Osteocyte (in vitro differentiated cells): ENCODE measurements around the gene PRR12. TPM values are rescaled to one million over a fixed set of nuclear protein-coding genes. Genes with fewer than 3 reads are reported as not detected.

Experiments used
- DNase-seq: peaks from one replicate; pipeline ENCODE4 v3.0.0; 2021; ENCODE audit warnings: mixed read lengths; ENCODE audit not compliant: unreplicated experiment; ENCODE audit errors: extremely low spot score
- H3K27ac Mint-ChIP-seq: one replicate; pipeline ENCODE4 v1.8.0; 2021; ENCODE audit warnings: mild to moderate bottlenecking, mixed read lengths; ENCODE audit not compliant: unreplicated experiment
- H3K27me3 Mint-ChIP-seq: one replicate; pipeline ENCODE4 v1.8.0; 2021; ENCODE audit warnings: mixed read lengths; ENCODE audit not compliant: unreplicated experiment
- H3K36me3 Mint-ChIP-seq: one replicate; pipeline ENCODE4 v1.8.0; 2021; ENCODE audit warnings: mixed read lengths; ENCODE audit not compliant: unreplicated experiment
- H3K4me1 Mint-ChIP-seq: one replicate; pipeline ENCODE4 v1.8.0; 2021; ENCODE audit warnings: mixed read lengths; ENCODE audit not compliant: unreplicated experiment
- H3K4me3 Mint-ChIP-seq: one replicate; pipeline ENCODE4 v1.8.0; 2021; ENCODE audit warnings: mild to moderate bottlenecking, moderate library complexity, mixed read lengths; ENCODE audit not compliant: unreplicated experiment
- H3K9me3 Mint-ChIP-seq: one replicate; pipeline ENCODE4 v1.8.0; 2021; ENCODE audit warnings: mixed read lengths; ENCODE audit not compliant: unreplicated experiment
- total RNA-seq: library from RNA; stranded (reverse); gene quantifications from 2 replicates; pipeline ENCODE4 v1.2.1, GENCODE V29; 2021
- TF ChIP-seq, protein P1 (sequence below): fragments of 200-600 bp; sonication (generic); IDR thresholded peaks from 2 replicates; pipeline ENCODE4 v1.5.0; 2021; ENCODE audit warnings: antibody characterized with exemption, mild to moderate bottlenecking, moderate library complexity

Gene PRR12
- total RNA-seq, 1 donor from 2014 or later, result 31.6 TPM

DNA sequence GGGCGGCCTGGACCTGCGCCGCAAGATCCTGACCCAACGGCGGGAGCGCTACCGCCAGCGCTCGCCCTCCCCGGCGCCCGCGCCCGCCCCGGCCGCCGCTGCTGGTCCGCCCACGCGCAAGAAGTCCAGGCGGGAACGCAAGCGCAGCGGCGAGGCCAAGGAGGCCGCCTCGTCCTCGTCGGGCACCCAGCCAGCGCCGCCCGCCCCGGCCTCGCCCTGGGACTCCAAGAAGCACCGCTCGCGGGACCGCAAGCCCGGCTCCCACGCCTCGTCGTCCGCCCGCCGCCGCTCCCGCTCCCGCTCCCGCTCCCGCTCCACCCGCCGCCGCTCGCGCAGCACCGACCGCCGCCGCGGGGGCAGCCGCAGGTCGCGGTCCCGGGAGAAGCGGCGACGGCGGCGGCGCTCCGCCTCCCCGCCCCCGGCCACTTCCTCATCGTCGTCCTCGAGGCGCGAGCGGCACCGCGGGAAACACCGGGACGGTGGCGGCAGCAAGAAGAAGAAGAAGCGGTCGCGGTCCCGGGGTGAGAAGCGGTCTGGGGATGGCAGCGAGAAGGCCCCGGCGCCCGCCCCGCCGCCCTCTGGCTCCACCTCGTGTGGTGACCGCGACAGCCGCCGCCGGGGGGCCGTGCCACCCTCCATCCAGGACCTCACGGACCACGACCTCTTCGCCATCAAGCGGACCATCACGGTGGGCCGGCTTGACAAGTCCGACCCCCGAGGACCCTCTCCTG lies 61.0 kb downstream of the PRR12 start:
- Mint-ChIP-seq H3K36me3 (peaks cover 24% of the 10 kb centered on the region), H3K4me3 (no peak overlapping the region), H3K27ac (no peak overlapping the region), H3K27me3 (no peaks in the 10 kb centered on the region), H3K4me1 (no peaks in the 10 kb centered on the region), H3K9me3 (no peaks in the 10 kb centered on the region)
- no peak for DNase-seq
- TF ChIP-seq, protein P1, sequence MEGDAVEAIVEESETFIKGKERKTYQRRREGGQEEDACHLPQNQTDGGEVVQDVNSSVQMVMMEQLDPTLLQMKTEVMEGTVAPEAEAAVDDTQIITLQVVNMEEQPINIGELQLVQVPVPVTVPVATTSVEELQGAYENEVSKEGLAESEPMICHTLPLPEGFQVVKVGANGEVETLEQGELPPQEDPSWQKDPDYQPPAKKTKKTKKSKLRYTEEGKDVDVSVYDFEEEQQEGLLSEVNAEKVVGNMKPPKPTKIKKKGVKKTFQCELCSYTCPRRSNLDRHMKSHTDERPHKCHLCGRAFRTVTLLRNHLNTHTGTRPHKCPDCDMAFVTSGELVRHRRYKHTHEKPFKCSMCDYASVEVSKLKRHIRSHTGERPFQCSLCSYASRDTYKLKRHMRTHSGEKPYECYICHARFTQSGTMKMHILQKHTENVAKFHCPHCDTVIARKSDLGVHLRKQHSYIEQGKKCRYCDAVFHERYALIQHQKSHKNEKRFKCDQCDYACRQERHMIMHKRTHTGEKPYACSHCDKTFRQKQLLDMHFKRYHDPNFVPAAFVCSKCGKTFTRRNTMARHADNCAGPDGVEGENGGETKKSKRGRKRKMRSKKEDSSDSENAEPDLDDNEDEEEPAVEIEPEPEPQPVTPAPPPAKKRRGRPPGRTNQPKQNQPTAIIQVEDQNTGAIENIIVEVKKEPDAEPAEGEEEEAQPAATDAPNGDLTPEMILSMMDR, result no peak

DNA sequence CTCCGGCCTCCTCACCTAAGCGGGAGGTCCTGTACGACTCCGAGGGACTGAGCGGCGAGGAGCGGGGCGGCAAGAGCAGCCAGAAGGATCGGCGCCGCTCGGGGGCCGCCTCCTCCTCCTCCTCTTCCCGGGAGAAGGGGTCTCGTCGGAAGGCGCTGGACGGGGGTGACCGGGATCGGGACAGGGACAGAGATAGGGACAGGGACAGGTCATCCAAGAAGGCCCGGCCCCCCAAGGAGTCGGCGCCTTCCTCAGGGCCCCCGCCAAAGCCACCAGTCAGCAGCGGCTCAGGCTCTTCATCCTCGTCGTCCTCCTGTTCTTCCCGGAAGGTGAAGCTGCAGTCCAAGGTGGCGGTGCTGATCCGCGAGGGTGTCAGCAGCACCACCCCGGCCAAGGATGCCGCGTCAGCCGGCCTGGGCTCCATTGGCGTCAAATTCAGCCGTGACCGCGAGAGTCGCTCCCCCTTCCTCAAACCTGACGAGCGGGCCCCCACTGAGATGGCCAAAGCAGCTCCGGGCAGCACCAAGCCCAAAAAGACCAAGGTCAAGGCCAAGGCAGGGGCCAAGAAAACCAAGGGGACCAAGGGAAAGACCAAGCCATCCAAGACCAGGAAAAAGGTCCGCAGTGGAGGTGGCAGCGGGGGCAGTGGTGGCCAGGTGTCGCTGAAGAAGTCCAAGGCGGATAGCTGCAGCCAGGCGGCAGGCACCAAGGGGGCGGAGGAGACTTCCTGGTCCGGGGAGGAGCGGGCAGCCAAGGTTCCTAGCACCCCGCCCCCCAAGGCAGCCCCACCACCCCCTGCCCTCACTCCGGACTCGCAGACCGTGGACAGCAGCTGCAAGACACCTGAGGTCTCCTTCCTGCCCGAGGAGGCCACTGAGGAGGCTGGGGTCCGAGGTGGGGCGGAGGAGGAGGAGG lies 61.8 kb downstream of the PRR12 start:
- DNase-seq, result no peak
- H3K27ac Mint-ChIP-seq, result no peak overlapping the region
- peaks cover 26% of the 10 kb centered on the region for H3K36me3 Mint-ChIP-seq
- H3K4me1 Mint-ChIP-seq, result no peaks in the 10 kb centered on the region
- TF ChIP-seq, protein P1, result no peak
- H3K9me3 Mint-ChIP-seq, result no peaks in the 10 kb centered on the region
- no peaks in the 10 kb centered on the region for H3K27me3 Mint-ChIP-seq
- no peak overlapping the region for H3K4me3 Mint-ChIP-seq

DNA sequence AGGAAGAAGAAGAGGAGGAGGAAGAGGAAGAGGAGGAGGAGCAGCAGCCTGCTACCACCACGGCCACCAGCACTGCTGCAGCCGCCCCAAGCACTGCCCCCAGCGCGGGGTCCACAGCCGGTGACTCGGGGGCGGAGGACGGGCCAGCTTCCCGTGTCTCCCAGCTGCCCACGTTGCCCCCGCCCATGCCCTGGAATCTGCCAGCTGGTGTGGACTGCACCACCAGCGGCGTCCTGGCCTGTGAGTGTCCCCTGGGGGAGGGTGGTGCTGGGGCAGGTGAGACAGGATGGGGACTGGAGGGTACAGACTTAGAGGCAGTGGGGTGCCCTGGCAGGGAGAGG lies 62.5 kb downstream of the PRR12 start:
- H3K27ac Mint-ChIP-seq, result no peak overlapping the region
- no peak for DNase-seq
- no peaks in the 10 kb centered on the region for H3K4me1 Mint-ChIP-seq
- TF ChIP-seq, protein P1, result no peak
- H3K4me3 Mint-ChIP-seq, result no peak overlapping the region
- no peaks in the 10 kb centered on the region for H3K27me3 Mint-ChIP-seq
- no peaks in the 10 kb centered on the region for H3K9me3 Mint-ChIP-seq
- H3K36me3 Mint-ChIP-seq, result peaks cover 26% of the 10 kb centered on the region

DNA sequence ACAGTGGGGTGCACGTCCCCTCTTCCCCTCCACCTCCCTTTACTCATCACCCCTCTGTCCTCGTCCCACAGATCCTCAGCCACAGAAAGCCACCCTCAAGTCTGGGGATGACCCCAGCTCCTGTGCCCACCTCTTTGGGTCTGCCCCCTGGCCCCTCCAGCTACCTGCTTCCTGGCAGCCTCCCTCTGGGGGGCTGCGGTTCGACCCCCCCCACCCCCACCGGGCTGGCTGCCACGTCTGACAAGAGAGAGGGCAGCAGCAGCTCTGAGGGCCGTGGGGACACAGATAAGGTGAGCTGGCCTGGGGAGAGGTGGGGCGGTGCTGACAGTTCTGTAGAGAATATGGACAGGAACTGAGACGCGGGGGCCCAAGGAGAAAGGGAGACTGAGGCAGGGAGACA lies 63.6 kb downstream of the PRR12 start:
- Mint-ChIP-seq H3K4me1 (no peaks in the 10 kb centered on the region), H3K27ac (no peak overlapping the region), H3K9me3 (no peaks in the 10 kb centered on the region), H3K27me3 (no peaks in the 10 kb centered on the region), H3K36me3 (peaks cover 24% of the 10 kb centered on the region), H3K4me3 (no peak overlapping the region)
- TF ChIP-seq, protein P1, result no peak
- DNase-seq, result no peak
